ENCODE measurements around the gene U2SURP.

The U2SURP gene

GRCh38 chr3:143001369-143002082 is at the start of gene U2SURP:
TSS of gene U2SURP (plus strand) at chr3:143001570. CDS start at chr3:143001629, 59 bp downstream.
- peak within 1 kb of the TSS; percentile 76 to 94 for H3K4me3 ChIP-seq (replicated peaks in 1 of 2; ENCODE audit: low read depth in 2 of 2, low read length in 2 of 2)
- peak; percentile 99 for DNase-seq (ENCODE audit: low read depth in 2 of 2)
- no peak for TF ChIP-seq CTCF (IDR thresholded peaks at IDR 0.05; ENCODE audit: low read depth, low read length)

GRCh38 chr3:142951794-142952193 is 49.6 kb upstream of the U2SURP start:
- DNase-seq (ENCODE audit: low read depth in 2 of 2): no peak
- TF ChIP-seq CTCF (IDR thresholded peaks at IDR 0.05; ENCODE audit: low read depth, low read length): no peak

GRCh38 chr3:142952272-142953193 is 48.8 kb upstream of the U2SURP start:
- no peak for TF ChIP-seq CTCF (IDR thresholded peaks at IDR 0.05; ENCODE audit: low read depth, low read length)
- no peak for DNase-seq (ENCODE audit: low read depth in 2 of 2)
- no peak overlapping the region for H3K4me3 ChIP-seq (replicated peaks in 1 of 2; ENCODE audit: low read depth in 2 of 2, low read length in 2 of 2)

More at GRCh38 chr3:142951794-142952193, 49.6 kb upstream of the U2SURP start:
- no peak overlapping the region for H3K4me3 ChIP-seq (replicated peaks in 1 of 2; ENCODE audit: low read depth in 2 of 2, low read length in 2 of 2)

GRCh38 chr3:142953443-142953842 is 47.9 kb upstream of the U2SURP start:
- no peak overlapping the region for H3K4me3 ChIP-seq (replicated peaks in 1 of 2; ENCODE audit: low read depth in 2 of 2, low read length in 2 of 2)
- no peak for TF ChIP-seq CTCF (IDR thresholded peaks at IDR 0.05; ENCODE audit: low read depth, low read length)
- DNase-seq (ENCODE audit: low read depth in 2 of 2): no peak

- H3K4me3 ChIP-seq (replicated peaks in 1 of 2; ENCODE audit: low read depth in 2 of 2, low read length in 2 of 2): no peak overlapping the region
- no peak for TF ChIP-seq CTCF (IDR thresholded peaks at IDR 0.05; ENCODE audit: low read depth, low read length)
- DNase-seq (ENCODE audit: low read depth in 2 of 2): peak; percentile 12 to 72
Observed at GRCh38 chr3:142958707-142959106, 42.7 kb upstream of the U2SURP start.

GRCh38 chr3:142960322-142960850 is 41.0 kb upstream of the U2SURP start:
- no peak overlapping the region for H3K4me3 ChIP-seq (replicated peaks in 1 of 2; ENCODE audit: low read depth in 2 of 2, low read length in 2 of 2)
- no peak for TF ChIP-seq CTCF (IDR thresholded peaks at IDR 0.05; ENCODE audit: low read depth, low read length)
- no peak for DNase-seq (ENCODE audit: low read depth in 2 of 2)
